ENCODE data around the gene G2E3.
"Not testable (repeated sequence)": the region's sequence is repeated elsewhere in the genome, so short reads cannot be mapped to it uniquely, and the experiment has no call there.

G2E3 gene

DNA sequence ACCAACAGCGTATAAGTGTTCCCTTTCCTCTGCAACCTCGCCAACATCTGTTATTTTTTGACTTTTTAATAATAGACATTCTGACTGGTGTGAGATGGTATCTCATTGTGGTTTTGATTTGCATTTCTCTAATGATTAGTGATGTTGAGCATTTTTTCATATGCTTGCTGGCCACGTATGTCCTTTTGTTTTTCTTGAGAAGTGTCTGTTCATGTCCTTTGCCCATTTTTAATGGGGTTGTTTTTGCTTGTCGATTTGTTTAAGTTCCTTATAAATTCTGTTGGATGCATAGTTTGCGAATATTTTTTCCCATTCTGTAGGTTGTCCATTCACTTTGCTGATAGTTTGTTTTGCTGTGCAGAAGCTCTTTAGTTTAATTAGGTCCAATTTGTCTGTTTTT, 85.5 kb downstream of the G2E3 start:
- CTCF ChIA-PET: interaction anchor here (0.7 kb wide), 1 partner anchor 564 kb away, joined by 4 read pairs; no protein-coding TSS in a partner anchor
- H3K4me3 ChIP-seq (ENCODE audit: control insufficient read depth in 1 of 7, extremely low read depth in 1 of 7, insufficient read depth in 4 of 7, low read depth in 2 of 7, low read length in 6 of 7); H3K4me1 ChIP-seq (ENCODE audit: control extremely low read depth in 1 of 4, control insufficient read depth in 4 of 4, insufficient read depth in 4 of 4, low read length in 3 of 4); H3K27me3 ChIP-seq (replicated peaks in 2 of 5; ENCODE audit: control insufficient read depth in 4 of 5, insufficient read depth in 5 of 5, low read length in 4 of 5); DNase-seq; H3K27ac ChIP-seq (ENCODE audit: insufficient read depth in 1 of 2, low read depth in 1 of 2, low read length in 2 of 2, poor library complexity in 1 of 2, severe bottlenecking in 2 of 2); POLR2A ChIA-PET: not testable (repeated sequence)
- Histone ChIP-seq H3K36me3 (ENCODE audit: control insufficient read depth in 4 of 4, insufficient read depth in 4 of 4, low read length in 3 of 4) (peaks cover 24 to 42% (median 28%) of the 10 kb centered on the region in 4 experiments), H3K9me3 (ENCODE audit: control extremely low read depth in 1 of 5, control insufficient read depth in 4 of 5, insufficient read depth in 2 of 5, low read depth in 1 of 5, low read length in 4 of 5) (peaks cover 0 to 18% (median 4%) of the 10 kb centered on the region in 5 experiments)
- 100% methylated on average over 3 of the region's 5 CpGs for WGBS (ENCODE audit: insufficient coverage)

DNA sequence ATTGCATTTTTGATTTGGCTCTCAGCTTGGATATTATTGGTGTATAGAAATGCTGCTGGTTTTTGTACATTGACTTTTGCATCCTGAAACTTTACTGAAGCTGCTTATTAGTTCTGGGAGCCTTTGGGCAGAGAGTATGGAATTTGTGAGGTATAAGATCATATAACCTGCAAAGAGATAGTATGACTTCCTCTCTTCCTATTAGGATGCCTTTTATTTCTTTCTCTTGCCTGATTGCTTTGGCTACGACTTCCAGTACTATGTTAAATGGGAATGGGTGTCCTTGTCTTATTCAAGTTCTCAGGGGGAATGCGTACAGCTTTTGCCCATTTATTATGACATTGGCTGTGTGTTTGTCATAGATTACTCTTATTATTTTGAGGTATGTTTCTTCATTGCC, 86.6 kb downstream of the G2E3 start:
- Histone ChIP-seq H3K36me3 (ENCODE audit: control insufficient read depth in 4 of 4, insufficient read depth in 4 of 4, low read length in 3 of 4) (peaks cover 26 to 44% (median 32%) of the 10 kb centered on the region in 4 experiments), H3K27ac (ENCODE audit: insufficient read depth in 1 of 2, low read depth in 1 of 2, low read length in 2 of 2, poor library complexity in 1 of 2, severe bottlenecking in 2 of 2) (no peak overlapping the region), H3K9me3 (ENCODE audit: control extremely low read depth in 1 of 5, control insufficient read depth in 4 of 5, insufficient read depth in 2 of 5, low read depth in 1 of 5, low read length in 4 of 5) (peaks cover 0 to 18% (median 4%) of the 10 kb centered on the region in 5 experiments), H3K4me3 (ENCODE audit: control insufficient read depth in 1 of 7, extremely low read depth in 1 of 7, insufficient read depth in 4 of 7, low read depth in 2 of 7, low read length in 6 of 7) (no peak overlapping the region), H3K4me1 (ENCODE audit: control extremely low read depth in 1 of 4, control insufficient read depth in 4 of 4, insufficient read depth in 4 of 4, low read length in 3 of 4) (no peaks in the 10 kb centered on the region), H3K27me3 (replicated peaks in 2 of 5; ENCODE audit: control insufficient read depth in 4 of 5, insufficient read depth in 5 of 5, low read length in 4 of 5) (no peaks in the 10 kb centered on the region)
- WGBS (ENCODE audit: insufficient coverage): 50% methylated on average over 1 of the region's 2 CpGs
- no peak for DNase-seq
- POLR2A ChIA-PET: no interaction called here
- CTCF ChIA-PET: no interaction called here

DNA sequence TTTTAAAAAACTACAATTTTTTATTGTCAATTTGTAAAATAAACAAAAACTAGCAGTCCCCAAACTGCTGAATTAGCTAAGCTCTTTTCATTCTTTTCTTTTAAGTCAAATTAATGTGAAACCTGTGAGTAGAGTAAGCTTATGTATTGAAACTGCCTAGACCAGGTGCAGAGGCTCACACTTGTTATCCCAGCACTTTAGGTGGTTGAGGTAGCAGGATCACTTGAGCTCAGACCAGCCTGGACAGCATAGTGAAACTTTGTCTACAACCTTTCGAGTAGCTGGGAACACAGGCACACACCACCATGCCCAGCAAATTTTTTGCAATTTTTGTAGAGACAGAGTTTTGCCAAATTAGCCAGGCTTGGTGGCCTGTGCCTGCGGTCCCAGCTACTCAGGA, 89.5 kb downstream of the G2E3 start:
- no peaks in the 10 kb centered on the region for H3K4me1 ChIP-seq (ENCODE audit: control extremely low read depth in 1 of 4, control insufficient read depth in 4 of 4, insufficient read depth in 4 of 4, low read length in 3 of 4)
- DNase-seq: no peak
- peaks cover 32 to 56% (median 35%) of the 10 kb centered on the region in 4 experiments for H3K36me3 ChIP-seq (ENCODE audit: control insufficient read depth in 4 of 4, insufficient read depth in 4 of 4, low read length in 3 of 4)
- ChIA-PET CTCF (interaction anchor here (0.6 kb wide), 1 partner anchor 20 kb away, joined by 3 read pairs; no protein-coding TSS in a partner anchor), POLR2A (no interaction called here)
- H3K27ac ChIP-seq (ENCODE audit: insufficient read depth in 1 of 2, low read depth in 1 of 2, low read length in 2 of 2, poor library complexity in 1 of 2, severe bottlenecking in 2 of 2): no peak overlapping the region
- 100% methylated on average over 1 of the region's 2 CpGs for WGBS (ENCODE audit: insufficient coverage)
- H3K4me3 ChIP-seq (ENCODE audit: control insufficient read depth in 1 of 7, extremely low read depth in 1 of 7, insufficient read depth in 4 of 7, low read depth in 2 of 7, low read length in 6 of 7): no peak overlapping the region
- H3K27me3 ChIP-seq (replicated peaks in 2 of 5; ENCODE audit: control insufficient read depth in 4 of 5, insufficient read depth in 5 of 5, low read length in 4 of 5): no peaks in the 10 kb centered on the region
- peaks cover 0 to 18% (median 4%) of the 10 kb centered on the region in 5 experiments for H3K9me3 ChIP-seq (ENCODE audit: control extremely low read depth in 1 of 5, control insufficient read depth in 4 of 5, insufficient read depth in 2 of 5, low read depth in 1 of 5, low read length in 4 of 5)

DNA sequence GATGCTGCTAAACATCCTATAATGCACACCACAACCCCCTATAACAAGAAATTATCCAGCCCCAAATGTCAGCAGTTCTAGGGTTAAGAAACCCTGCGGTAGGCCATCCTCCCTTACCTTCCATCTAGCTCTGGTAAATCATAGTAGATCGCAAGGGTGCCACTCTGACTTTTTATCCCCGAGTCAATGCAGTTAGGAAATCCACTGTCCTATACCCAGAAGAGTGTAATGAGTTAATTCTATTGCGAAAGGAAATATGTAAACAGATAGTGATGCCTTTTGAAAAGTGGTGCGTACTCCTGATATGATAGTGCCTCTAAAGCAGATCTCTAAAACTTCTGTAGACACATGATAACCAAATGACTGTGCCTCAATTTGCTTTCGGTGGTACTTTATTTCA, 93.0 kb downstream of the G2E3 start:
- Histone ChIP-seq H3K9me3 (ENCODE audit: control extremely low read depth in 1 of 5, control insufficient read depth in 4 of 5, insufficient read depth in 2 of 5, low read depth in 1 of 5, low read length in 4 of 5) (no peaks in the 10 kb centered on the region), H3K4me1 (ENCODE audit: control extremely low read depth in 1 of 4, control insufficient read depth in 4 of 4, insufficient read depth in 4 of 4, low read length in 3 of 4) (no peaks in the 10 kb centered on the region), H3K36me3 (ENCODE audit: control insufficient read depth in 4 of 4, insufficient read depth in 4 of 4, low read length in 3 of 4) (peaks cover 20 to 53% (median 31%) of the 10 kb centered on the region in 4 experiments), H3K27me3 (replicated peaks in 2 of 5; ENCODE audit: control insufficient read depth in 4 of 5, insufficient read depth in 5 of 5, low read length in 4 of 5) (no peaks in the 10 kb centered on the region), H3K27ac (ENCODE audit: insufficient read depth in 1 of 2, low read depth in 1 of 2, low read length in 2 of 2, poor library complexity in 1 of 2, severe bottlenecking in 2 of 2) (no peak overlapping the region), H3K4me3 (ENCODE audit: control insufficient read depth in 1 of 7, extremely low read depth in 1 of 7, insufficient read depth in 4 of 7, low read depth in 2 of 7, low read length in 6 of 7) (no peak overlapping the region)
- no CpG with 5 or more reads among the region's 6 CpGs for WGBS (ENCODE audit: insufficient coverage)
- peak in 1 of 3 donors; percentile 13 for DNase-seq
- POLR2A ChIA-PET: no interaction called here
- CTCF ChIA-PET: interaction anchor here (0.7 kb wide), 1 partner anchor 240 kb away, joined by 3 read pairs; no protein-coding TSS in a partner anchor

DNA sequence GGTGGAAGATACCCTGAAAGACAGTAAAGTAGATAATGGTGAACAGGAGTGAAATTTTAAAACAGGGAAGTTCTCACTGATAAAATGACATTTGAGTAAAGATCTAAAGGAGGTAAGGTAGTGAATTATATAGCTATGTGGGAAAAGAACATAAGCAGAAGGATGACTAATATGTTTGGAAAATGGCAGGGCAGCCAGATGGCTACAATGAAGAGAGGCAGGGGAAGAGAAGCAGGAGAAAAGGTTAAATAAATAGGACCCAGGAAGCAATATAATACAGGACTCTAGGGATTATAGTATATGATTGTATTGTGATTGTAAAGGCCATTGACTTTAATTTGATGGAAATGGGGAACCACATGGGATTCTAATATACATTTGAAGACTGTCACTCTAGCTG, 96.2 kb downstream of the G2E3 start:
- ChIA-PET CTCF (interaction anchor here (0.6 to 3.1 kb wide), 8 partner anchors 15 to 473 kb away, joined by 3 to 9 read pairs (median 4); no protein-coding TSS in a partner anchor), POLR2A (no interaction called here)
- Histone ChIP-seq H3K9me3 (ENCODE audit: control extremely low read depth in 1 of 5, control insufficient read depth in 4 of 5, insufficient read depth in 2 of 5, low read depth in 1 of 5, low read length in 4 of 5) (no peaks in the 10 kb centered on the region), H3K4me1 (ENCODE audit: control extremely low read depth in 1 of 4, control insufficient read depth in 4 of 4, insufficient read depth in 4 of 4, low read length in 3 of 4) (no peaks in the 10 kb centered on the region), H3K27me3 (replicated peaks in 2 of 5; ENCODE audit: control insufficient read depth in 4 of 5, insufficient read depth in 5 of 5, low read length in 4 of 5) (no peaks in the 10 kb centered on the region), H3K27ac (ENCODE audit: insufficient read depth in 1 of 2, low read depth in 1 of 2, low read length in 2 of 2, poor library complexity in 1 of 2, severe bottlenecking in 2 of 2) (no peak overlapping the region), H3K36me3 (ENCODE audit: control insufficient read depth in 4 of 4, insufficient read depth in 4 of 4, low read length in 3 of 4) (peaks cover 14 to 63% (median 34%) of the 10 kb centered on the region in 4 experiments), H3K4me3 (ENCODE audit: control insufficient read depth in 1 of 7, extremely low read depth in 1 of 7, insufficient read depth in 4 of 7, low read depth in 2 of 7, low read length in 6 of 7) (no peak overlapping the region)
- DNase-seq: no peak

DNA sequence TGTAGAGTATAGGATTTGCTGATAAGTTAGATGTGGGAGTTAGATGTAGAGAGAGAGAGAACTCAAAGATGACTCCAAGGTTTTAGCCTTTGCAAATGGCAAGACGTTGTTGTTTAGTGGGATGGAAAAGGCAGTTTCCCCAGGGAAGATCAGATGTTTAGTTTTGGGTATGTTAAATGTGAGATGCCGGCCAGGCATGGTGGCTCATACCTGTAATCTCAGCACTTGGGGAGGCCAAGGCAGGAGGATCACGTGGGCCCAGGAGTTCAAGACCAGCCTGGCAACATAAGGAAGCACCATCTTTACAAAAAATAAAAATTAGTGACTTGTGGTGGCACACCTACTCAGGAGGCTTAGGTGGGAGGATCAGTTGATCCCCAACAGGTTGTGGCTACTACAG, 96.7 kb downstream of the G2E3 start:
- H3K4me3 ChIP-seq (ENCODE audit: control insufficient read depth in 1 of 7, extremely low read depth in 1 of 7, insufficient read depth in 4 of 7, low read depth in 2 of 7, low read length in 6 of 7): no peak overlapping the region
- POLR2A ChIA-PET: no interaction called here
- 89% methylated on average over 1 of the region's 3 CpGs for WGBS (ENCODE audit: insufficient coverage)
- no peaks in the 10 kb centered on the region for H3K9me3 ChIP-seq (ENCODE audit: control extremely low read depth in 1 of 5, control insufficient read depth in 4 of 5, insufficient read depth in 2 of 5, low read depth in 1 of 5, low read length in 4 of 5)
- H3K4me1 ChIP-seq (ENCODE audit: control extremely low read depth in 1 of 4, control insufficient read depth in 4 of 4, insufficient read depth in 4 of 4, low read length in 3 of 4): no peaks in the 10 kb centered on the region
- CTCF ChIA-PET: interaction anchor here (0.6 to 3.1 kb wide), 7 partner anchors 16 to 472 kb away, joined by 3 to 9 read pairs (median 5); no protein-coding TSS in a partner anchor
- H3K27ac ChIP-seq (ENCODE audit: insufficient read depth in 1 of 2, low read depth in 1 of 2, low read length in 2 of 2, poor library complexity in 1 of 2, severe bottlenecking in 2 of 2): no peak overlapping the region
- H3K27me3 ChIP-seq (replicated peaks in 2 of 5; ENCODE audit: control insufficient read depth in 4 of 5, insufficient read depth in 5 of 5, low read length in 4 of 5): no peaks in the 10 kb centered on the region
- H3K36me3 ChIP-seq (ENCODE audit: control insufficient read depth in 4 of 4, insufficient read depth in 4 of 4, low read length in 3 of 4): peaks cover 14 to 64% (median 33%) of the 10 kb centered on the region in 4 experiments
- no peak for DNase-seq

DNA sequence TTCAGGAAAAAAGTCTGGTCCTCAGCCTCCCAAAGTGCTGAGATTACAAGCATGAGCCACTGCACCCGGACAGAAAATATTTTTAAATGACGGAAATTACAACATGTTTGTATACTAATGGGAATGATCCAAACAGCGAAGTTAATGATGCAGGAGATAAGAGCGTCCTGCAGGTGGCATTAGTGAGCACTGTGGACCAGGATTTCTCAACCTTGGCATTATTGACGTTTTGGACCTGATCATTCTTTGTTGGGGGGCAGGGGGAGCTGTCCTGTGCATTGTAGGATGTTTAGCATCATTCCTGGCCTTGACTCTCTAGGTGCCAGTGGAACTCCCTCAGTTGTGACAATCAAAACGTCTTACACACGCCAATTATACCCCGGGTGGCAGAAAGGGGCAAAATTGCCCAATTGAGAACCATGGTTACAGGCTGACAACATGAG, 97.3 kb downstream of the G2E3 start:
- POLR2A ChIA-PET: interaction anchor here (0.7 kb wide), 1 partner anchor 34 kb away, joined by 3 read pairs; no protein-coding TSS in a partner anchor

More for the DNA sequence above, 97.3 kb downstream of the G2E3 start:
- H3K36me3 ChIP-seq (ENCODE audit: control insufficient read depth in 4 of 4, insufficient read depth in 4 of 4, low read length in 3 of 4): peaks cover 14 to 69% (median 37%) of the 10 kb centered on the region in 4 experiments
- peak; percentile 42 to 62 (median 54) for DNase-seq
- H3K4me1 ChIP-seq (ENCODE audit: control extremely low read depth in 1 of 4, control insufficient read depth in 4 of 4, insufficient read depth in 4 of 4, low read length in 3 of 4): no peaks in the 10 kb centered on the region
- H3K4me3 ChIP-seq (ENCODE audit: control insufficient read depth in 1 of 7, extremely low read depth in 1 of 7, insufficient read depth in 4 of 7, low read depth in 2 of 7, low read length in 6 of 7): no peak overlapping the region
- CTCF ChIA-PET: interaction anchor here (0.6 to 1.0 kb wide), 5 partner anchors 16 to 254 kb away, joined by 3 to 6 read pairs (median 3); no protein-coding TSS in a partner anchor
- H3K27me3 ChIP-seq (replicated peaks in 2 of 5; ENCODE audit: control insufficient read depth in 4 of 5, insufficient read depth in 5 of 5, low read length in 4 of 5): no peaks in the 10 kb centered on the region
- 64% methylated on average over 8 of the region's 8 CpGs for WGBS (ENCODE audit: insufficient coverage)
- H3K27ac ChIP-seq (ENCODE audit: insufficient read depth in 1 of 2, low read depth in 1 of 2, low read length in 2 of 2, poor library complexity in 1 of 2, severe bottlenecking in 2 of 2): no peak overlapping the region
- no peaks in the 10 kb centered on the region for H3K9me3 ChIP-seq (ENCODE audit: control extremely low read depth in 1 of 5, control insufficient read depth in 4 of 5, insufficient read depth in 2 of 5, low read depth in 1 of 5, low read length in 4 of 5)
